Heart right ventricle (tissue), 16 donors: ENCODE results near the gene ZBTB48. TPM values are rescaled to one million over a fixed set of nuclear protein-coding genes. Genes with fewer than 3 reads are reported as not detected.

ENCODE experiments used
- ATAC-seq, 8 donors: fragments of 200-7000 bp; cut with Tn5 transposase; one replicate each; pipeline ENCODE4 v1.9.1; 2020; ENCODE audit warnings: mild to moderate bottlenecking in 8 of 8, moderate library complexity in 8 of 8, moderate number of reproducible peaks in 1 of 8
- DNase-seq, 2 donors: peaks; one replicate each; pipeline ENCODE4 v3.0.0-alpha.2; 2020
- H3K27ac ChIP-seq, 10 donors: fragments of 200-600 bp; sonication (generic) in 2 of 10; one replicate each; pipeline versions ENCODE4 v1.5.0 to v1.8.0; 2020 to 2022; ENCODE audit warnings: mild to moderate bottlenecking in 3 of 10
- H3K27me3 ChIP-seq, 7 donors: fragments of 200-600 bp; one replicate each; pipeline ENCODE4 v1.8.0; 2021 to 2022; ENCODE audit warnings: mild to moderate bottlenecking in 2 of 7
- H3K36me3 ChIP-seq, 9 donors: fragments of 200-600 bp; sonication (generic) in 1 of 9; one replicate each; pipeline versions ENCODE4 v1.5.0 to v1.8.0; 2020 to 2022; ENCODE audit warnings: mild to moderate bottlenecking in 2 of 9
- H3K4me1 ChIP-seq, 9 donors: fragments of 200-600 bp; sonication (generic) in 1 of 9; one replicate each; pipeline versions ENCODE4 v1.5.0 to v1.8.0; 2020 to 2022; ENCODE audit warnings: mild to moderate bottlenecking in 4 of 9
- H3K4me3 ChIP-seq, 10 donors: fragments of 200-600 bp; sonication (generic) in 2 of 10; one replicate each; pipeline versions ENCODE4 v1.5.0 to v1.8.0; 2020 to 2022; ENCODE audit warnings: mild to moderate bottlenecking in 7 of 10, moderate library complexity in 2 of 10
- H3K9me3 ChIP-seq, 11 donors: fragments of 200-600 bp in 10 of 11; sonication (generic) in 2 of 11; one replicate each; pipeline versions ENCODE4 v1.5.0 to v1.8.0; 2013 to 2022; ENCODE audit warnings: mild to moderate bottlenecking in 2 of 11, control low read depth in 1 of 11, moderate library complexity in 1 of 11
- WGBS, 2 donors: extraction: QIAGEN DNeasy Blood & Tissue Kit; methylation state at CpG; one replicate each; pipeline ENCODE4 v1.1.7; 2013; ENCODE audit warnings: inconsistent platforms in 1 of 2; 5-methylcytosine and 5-hydroxymethylcytosine counted together
- intact Hi-C, 10 donors: fragments of 100-400 bp; cut with DNase I; formaldehyde crosslinking; loops; one replicate each; pipeline versions ENCODE4 v1.11.1 to v1.14.2; 2022
- polyA plus RNA-seq, 2 donors: library from polyadenylated mRNA; stranded (reverse); fragments of 200-250 nt; gene quantifications; one replicate each; pipeline ENCODE4 v1.2.3, GENCODE V29; 2013
- total RNA-seq, 10 donors: library from RNA; stranded (reverse); fragmentation: NEBNext Ultra II Directional in 3 of 10; extraction: Animal tissue kit (Norgen Biotek cat#: 25700) in 3 of 10; gene quantifications; one replicate each; pipeline versions ENCODE4 v1.2.1 to v1.2.4, GENCODE V29; 2021 to 2023
- TF ChIP-seq, protein P1 (sequence below), 9 donors: fragments of 200-600 bp; sonication (generic) in 2 of 9; IDR thresholded peaks; one replicate each; pipeline versions ENCODE4 v1.5.0 to v1.8.0; 2021 to 2022; ENCODE audit warnings: antibody characterized with exemption in 9 of 9, mild to moderate bottlenecking in 5 of 9, moderate library complexity in 1 of 9
- donor health status: Arrhythmogenic right ventricular cardiomyopathy.
- donor health status: ischemic (EF 13 %, LVEDD 7.1; RV severe dilation, severe dysfunction).
- donor health status: healthy with polysubstance abuse.
- donor health status: DM: no; HTN: yes; CAD: no.
- donor health status: DM: no; HTN: no; CAD: no.
- donor health status: ischemic (EF 25% LVEDD 6.9; RV normal size, moderate dysfunction).
- donor health status: ischemic (EF 25% LVEDD 5.7; RV mildly dilated, moderate dysfunction).
- donor health status: healthy.
- donor health status: DM: yes; HTN: yes; CAD: no.
- donor health status: Ischemic cardiomyopathy.
- donor health status: ischemic (EF 35%, LVEDD 5.7; RV mildly dilated, moderate dysfunction).
- donor health status: nonischemic (EF 11% LVEDD 7.7; RV severe dilation, severe dysfunction).
- donor health status: DM: yes; HTN: yes; CAD: no.
- donor health status: PGD.
- donor health status: ischemic (EF 29% LVEDD 5.4; RV normal size, mild dysfunction).
- donor health status: nonischemic (EF 23%, LVEDD 6.1; RV moderate dilation, normal function).

ZBTB48 gene
- total and polyA plus RNA-seq, 12 donors = 7.3 to 41.5 (median 12.4) TPM

DNA sequence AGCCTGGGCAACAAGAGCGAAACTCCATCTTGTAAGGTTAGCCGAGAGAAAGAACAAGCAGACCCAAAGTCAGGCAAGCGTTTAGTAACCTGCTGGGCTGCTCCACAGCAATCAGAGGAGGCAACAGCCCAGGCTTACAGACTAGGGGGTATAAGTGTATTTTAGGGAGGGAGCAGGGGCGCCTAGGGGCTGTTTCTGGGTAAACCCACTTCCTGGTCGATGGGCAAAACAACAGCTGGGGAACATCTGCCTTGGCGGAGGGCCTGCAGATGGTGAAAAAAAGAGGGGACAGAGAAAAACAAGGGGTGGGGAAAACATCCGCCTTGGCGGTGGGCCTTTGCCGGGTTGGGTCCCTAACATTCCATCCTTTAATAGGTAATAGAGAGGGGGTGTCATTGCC lies 19.5 kb upstream of the ZBTB48 start:
- H3K4me1 ChIP-seq = peaks cover 0 to 1% (median under 1%) of the 10 kb centered on the region in 9 donors
- H3K27me3 ChIP-seq = peaks cover 0 to 6% (median 0%) of the 10 kb centered on the region in 7 donors
- ATAC-seq (no peak), DNase-seq (no peak)
- TF ChIP-seq, protein P1, sequence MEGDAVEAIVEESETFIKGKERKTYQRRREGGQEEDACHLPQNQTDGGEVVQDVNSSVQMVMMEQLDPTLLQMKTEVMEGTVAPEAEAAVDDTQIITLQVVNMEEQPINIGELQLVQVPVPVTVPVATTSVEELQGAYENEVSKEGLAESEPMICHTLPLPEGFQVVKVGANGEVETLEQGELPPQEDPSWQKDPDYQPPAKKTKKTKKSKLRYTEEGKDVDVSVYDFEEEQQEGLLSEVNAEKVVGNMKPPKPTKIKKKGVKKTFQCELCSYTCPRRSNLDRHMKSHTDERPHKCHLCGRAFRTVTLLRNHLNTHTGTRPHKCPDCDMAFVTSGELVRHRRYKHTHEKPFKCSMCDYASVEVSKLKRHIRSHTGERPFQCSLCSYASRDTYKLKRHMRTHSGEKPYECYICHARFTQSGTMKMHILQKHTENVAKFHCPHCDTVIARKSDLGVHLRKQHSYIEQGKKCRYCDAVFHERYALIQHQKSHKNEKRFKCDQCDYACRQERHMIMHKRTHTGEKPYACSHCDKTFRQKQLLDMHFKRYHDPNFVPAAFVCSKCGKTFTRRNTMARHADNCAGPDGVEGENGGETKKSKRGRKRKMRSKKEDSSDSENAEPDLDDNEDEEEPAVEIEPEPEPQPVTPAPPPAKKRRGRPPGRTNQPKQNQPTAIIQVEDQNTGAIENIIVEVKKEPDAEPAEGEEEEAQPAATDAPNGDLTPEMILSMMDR (IDR thresholded peaks at IDR 0.05) = no peak
- intact Hi-C loops = no loop called here
- H3K9me3 ChIP-seq = no peaks in the 10 kb centered on the region
- no peaks in the 10 kb centered on the region for H3K36me3 ChIP-seq
- no peak overlapping the region for H3K27ac ChIP-seq
- 72 to 74% methylated on average over 9 of the region's 9 CpGs for WGBS, 2 donors
- no peak overlapping the region for H3K4me3 ChIP-seq

DNA sequence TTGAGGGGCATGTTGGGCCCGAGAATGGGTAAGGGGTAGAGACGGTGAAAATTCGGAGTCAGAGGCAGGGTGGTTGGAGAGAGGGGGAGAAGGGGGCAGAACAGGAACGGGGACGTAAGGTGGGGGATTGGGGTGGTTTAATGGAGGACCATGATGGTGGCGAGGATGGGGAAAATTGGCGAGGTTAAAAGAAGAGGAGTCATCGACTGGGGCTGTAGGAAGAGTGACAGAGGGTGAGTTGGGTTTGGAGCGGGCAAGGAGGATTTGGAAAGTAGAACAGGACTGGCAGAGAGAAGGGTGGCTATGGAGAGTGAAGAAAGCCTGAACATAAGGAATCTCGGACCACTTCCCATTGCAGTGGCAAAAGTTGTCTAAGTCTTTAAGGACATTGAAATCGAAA lies 10.8 kb upstream of the ZBTB48 start:
- Histone ChIP-seq H3K27me3 (peaks cover 0 to 6% (median 0%) of the 10 kb centered on the region in 7 donors), H3K27ac (no peak overlapping the region), H3K9me3 (peaks cover 0 to 8% (median 0%) of the 10 kb centered on the region in 11 donors), H3K4me1 (no peaks in the 10 kb centered on the region), H3K4me3 (no peak overlapping the region), H3K36me3 (no peaks in the 10 kb centered on the region)
- TF ChIP-seq, protein P1 (IDR thresholded peaks at IDR 0.05) = no peak
- intact Hi-C loops = no loop called here
- DNase-seq (no peak), ATAC-seq (no peak)
- 93 to 95% methylated on average over 11 of the region's 11 CpGs for WGBS, 2 donors

DNA sequence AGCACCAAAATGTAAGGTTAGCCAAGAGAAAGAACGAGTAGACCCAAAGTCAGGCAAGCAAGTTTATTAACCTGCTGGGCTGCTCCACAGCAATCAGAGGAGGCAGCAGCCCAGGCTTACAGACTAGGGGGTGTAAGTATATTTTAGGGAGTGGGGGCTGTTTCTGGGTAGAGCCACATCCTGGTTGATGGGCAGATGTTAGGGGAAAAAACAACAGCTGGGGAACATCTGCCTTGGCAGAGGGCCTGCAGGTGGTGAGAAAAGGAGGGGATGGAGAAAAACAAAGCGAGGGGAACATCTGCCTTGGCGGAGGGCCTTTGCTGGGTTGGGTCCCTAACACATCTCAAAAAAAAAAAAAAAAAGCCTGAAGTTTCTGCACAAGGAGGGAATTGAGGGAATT lies 9.7 kb upstream of the ZBTB48 start:
- Histone ChIP-seq H3K4me1 (no peaks in the 10 kb centered on the region), H3K27me3 (peaks cover 0 to 2% (median 0%) of the 10 kb centered on the region in 7 donors), H3K9me3 (peaks cover 0 to 8% (median 0%) of the 10 kb centered on the region in 11 donors), H3K27ac (no peak overlapping the region), H3K4me3 (no peak overlapping the region), H3K36me3 (no peaks in the 10 kb centered on the region)
- no peak for DNase-seq
- ATAC-seq = no peak
- intact Hi-C loops = loop anchor here in 1 of 10 donors (5.0 kb wide), 1 partner anchor 57 kb away; no protein-coding TSS in a partner anchor
- 65 to 68% methylated on average over 3 of the region's 3 CpGs for WGBS, 2 donors
- TF ChIP-seq, protein P1 (IDR thresholded peaks at IDR 0.05) = no peak

DNA sequence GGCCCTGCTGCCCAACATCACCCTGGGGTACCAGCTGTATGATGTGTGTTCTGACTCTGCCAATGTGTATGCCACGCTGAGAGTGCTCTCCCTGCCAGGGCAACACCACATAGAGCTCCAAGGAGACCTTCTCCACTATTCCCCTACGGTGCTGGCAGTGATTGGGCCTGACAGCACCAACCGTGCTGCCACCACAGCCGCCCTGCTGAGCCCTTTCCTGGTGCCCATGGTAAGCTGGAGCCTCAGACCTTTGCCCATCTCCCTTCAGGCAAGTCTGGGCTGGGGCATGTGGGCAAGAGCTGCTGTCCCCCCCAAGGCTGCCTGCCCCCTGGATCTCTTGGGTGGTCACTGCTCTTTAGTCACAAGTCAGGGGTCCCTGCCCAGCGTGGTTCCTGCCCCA lies 8.8 kb upstream of the ZBTB48 start:
- no peak for DNase-seq
- no peaks in the 10 kb centered on the region for H3K4me1 ChIP-seq
- 79 to 83% methylated on average over 5 of the region's 5 CpGs for WGBS, 2 donors

More for the DNA sequence above, 8.8 kb upstream of the ZBTB48 start:
- Histone ChIP-seq H3K36me3 (no peaks in the 10 kb centered on the region), H3K9me3 (peaks cover 0 to 8% (median 0%) of the 10 kb centered on the region in 11 donors), H3K4me3 (no peak overlapping the region), H3K27me3 (no peaks in the 10 kb centered on the region), H3K27ac (no peak overlapping the region)
- ATAC-seq = no peak
- TF ChIP-seq, protein P1 (IDR thresholded peaks at IDR 0.05) = no peak
- intact Hi-C loops = loop anchor here in 1 of 10 donors (5.0 kb wide), 1 partner anchor 56 kb away; no protein-coding TSS in a partner anchor
